ENCODE data around the gene DNAJC1.

DNA sequence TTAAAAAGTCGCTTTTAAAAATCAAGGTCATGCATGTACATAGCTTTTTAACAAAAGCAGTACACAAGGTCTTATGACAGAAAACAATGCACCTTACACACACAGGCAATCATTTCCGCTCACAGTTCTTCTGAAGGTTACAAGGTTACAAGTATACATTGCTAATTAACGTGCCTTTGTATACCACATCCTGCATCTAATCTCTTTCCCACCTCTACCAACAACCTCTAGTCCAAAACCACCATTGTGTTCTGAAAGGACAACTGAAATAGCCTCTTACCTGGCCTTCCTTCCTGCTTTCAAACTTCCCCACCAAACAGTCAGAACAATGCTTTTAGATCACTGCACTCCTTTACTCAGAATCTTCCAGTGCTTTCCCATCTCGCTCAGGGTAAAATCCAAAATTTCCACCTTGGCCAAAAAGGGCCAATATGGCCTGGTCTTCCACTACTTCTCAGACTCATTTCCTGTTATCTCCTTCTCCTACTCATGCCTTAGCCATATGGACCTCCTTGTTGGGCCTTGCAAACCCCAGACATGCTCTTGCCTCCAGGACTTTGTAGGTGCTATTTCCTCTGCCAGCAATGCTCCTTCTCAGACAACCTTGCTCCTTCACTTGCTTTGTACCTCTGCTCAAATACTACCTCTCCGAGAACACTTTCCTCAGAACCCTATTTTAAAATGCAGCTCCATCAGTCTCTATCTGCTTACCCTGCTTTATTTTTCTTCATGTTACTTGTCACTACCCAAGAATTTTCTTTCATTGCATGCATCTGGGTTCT is 205.4 kb downstream of the DNAJC1 start:
- TF ChIP-seq EZH2 (IDR thresholded peaks at IDR 0.05; ENCODE audit: borderline replicate concordance, low read length): no peak
- TF ChIP-seq, protein P1, sequence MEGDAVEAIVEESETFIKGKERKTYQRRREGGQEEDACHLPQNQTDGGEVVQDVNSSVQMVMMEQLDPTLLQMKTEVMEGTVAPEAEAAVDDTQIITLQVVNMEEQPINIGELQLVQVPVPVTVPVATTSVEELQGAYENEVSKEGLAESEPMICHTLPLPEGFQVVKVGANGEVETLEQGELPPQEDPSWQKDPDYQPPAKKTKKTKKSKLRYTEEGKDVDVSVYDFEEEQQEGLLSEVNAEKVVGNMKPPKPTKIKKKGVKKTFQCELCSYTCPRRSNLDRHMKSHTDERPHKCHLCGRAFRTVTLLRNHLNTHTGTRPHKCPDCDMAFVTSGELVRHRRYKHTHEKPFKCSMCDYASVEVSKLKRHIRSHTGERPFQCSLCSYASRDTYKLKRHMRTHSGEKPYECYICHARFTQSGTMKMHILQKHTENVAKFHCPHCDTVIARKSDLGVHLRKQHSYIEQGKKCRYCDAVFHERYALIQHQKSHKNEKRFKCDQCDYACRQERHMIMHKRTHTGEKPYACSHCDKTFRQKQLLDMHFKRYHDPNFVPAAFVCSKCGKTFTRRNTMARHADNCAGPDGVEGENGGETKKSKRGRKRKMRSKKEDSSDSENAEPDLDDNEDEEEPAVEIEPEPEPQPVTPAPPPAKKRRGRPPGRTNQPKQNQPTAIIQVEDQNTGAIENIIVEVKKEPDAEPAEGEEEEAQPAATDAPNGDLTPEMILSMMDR (IDR thresholded peaks at IDR 0.05; ENCODE audit: low read length): no peak
